Measurements from ENCODE around the gene IQCN. TPM values are rescaled to one million over a fixed set of nuclear protein-coding genes. Genes with fewer than 3 reads are reported as not detected.
A peak's percentile ranks its signal among the peaks of the same experiment; 100 is the strongest.

Gene IQCN
- total RNA-seq, 1 donor from 2014 or later, result 2.4 TPM

DNA sequence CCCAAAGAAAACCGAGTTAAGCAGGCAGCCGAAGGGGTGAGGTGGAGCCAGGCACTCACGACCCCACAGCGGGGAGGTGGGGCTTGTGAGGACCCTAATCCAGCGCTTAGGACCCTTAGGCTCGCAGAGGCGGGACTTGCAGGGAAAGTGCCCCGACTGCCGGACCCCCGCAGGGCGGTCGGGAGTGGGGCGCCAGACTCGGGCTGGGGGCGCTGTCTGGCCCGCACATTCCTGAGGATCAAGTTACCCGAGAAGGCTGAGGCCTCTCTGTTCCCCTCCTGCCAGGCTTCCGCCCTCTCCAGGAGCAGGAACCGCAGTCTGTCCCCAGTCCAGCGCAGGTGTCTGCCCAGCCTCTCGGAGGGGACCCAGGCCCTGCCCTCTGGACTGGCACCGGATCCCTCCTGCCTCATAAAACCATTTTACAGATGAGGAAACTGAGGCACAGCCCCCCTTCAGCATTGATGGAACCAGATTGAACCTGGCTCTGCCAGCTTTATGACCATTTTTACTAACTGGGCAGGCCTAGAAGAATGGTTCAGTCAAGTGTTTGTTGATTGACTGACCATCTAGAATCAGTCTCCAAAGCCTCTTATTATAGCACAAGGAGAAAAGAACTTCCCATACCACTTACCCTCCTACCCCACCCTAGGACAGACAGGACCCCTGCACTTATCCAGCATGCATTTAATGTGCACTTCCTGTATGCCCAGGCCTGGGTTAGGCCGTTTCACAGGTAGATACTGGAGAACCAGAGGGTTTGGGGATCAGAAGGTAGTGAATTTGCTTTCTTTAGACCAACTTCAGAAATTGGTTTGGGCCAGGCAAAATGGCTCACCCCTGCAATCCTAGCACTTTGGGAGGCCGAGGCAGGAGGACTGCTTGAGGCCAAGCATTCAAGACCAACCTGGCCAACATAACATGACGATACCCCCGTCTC, 13.9 kb upstream of the IQCN start:
- DNase-seq (ENCODE audit: low spot score), result peak; percentile 71

DNA sequence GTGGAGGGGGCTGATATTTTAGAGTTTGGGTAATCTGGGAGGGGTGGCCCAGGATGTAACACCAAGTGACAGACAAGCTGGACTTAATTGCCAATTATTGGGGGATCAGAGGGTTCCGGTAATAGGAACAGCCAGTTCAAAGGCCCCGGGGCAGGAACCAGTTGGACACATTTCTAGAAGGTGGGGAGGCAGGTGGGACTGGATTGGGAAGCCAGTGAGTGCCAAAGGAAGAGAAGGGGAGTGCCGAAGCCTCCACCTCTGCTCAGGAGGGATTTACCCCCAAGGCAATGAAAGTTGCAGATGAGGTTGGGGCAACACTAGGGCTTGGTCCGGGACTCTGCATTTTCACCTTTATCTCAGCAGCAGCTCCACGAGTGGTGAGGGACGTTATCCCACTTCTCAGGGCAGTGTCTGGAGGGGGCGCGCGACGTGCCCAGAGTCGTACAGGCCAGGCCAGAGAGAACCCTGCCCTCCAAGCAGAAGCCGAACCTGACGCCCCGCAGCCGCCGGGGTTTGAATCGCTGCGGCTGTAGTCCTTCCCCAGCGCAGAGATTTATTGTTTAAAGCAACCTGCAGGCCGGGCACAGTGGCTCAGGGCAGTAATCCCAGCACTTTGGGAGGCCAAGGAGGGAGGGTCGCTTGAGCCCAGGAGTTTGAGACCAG, 12.9 kb upstream of the IQCN start:
- DNase-seq (ENCODE audit: low spot score), result no peak

DNA sequence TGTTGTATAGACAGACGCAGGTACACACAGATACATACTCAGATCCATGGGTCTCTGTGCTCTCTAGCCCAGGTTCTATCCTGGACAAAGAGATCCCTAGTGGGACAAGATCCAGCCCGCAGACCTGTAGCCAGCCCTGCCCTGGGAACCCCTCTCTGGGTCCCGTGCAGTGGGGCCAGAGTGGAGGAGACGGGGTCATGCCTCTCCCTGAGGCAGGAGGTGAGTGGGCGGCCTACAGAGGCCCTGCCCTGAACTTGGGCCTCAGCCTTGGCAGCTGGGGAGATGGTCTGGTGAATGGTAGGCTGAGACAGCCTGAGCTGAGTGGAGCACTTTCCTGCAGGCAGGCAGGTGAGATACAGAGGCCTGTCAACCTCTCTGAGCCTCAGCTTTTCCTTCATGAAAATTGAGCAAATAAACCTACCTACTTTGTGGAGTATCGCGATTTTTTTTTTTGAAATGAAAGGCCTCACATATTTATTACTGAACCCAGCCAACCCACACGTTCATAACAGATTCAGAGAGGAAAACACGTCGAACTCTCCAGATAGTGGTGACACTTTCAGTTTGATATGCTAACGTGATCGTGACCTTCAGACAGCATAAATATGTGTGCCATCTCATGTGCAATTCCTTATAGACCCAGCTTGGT, 10.6 kb upstream of the IQCN start:
- no peak for DNase-seq (ENCODE audit: low spot score)

DNA sequence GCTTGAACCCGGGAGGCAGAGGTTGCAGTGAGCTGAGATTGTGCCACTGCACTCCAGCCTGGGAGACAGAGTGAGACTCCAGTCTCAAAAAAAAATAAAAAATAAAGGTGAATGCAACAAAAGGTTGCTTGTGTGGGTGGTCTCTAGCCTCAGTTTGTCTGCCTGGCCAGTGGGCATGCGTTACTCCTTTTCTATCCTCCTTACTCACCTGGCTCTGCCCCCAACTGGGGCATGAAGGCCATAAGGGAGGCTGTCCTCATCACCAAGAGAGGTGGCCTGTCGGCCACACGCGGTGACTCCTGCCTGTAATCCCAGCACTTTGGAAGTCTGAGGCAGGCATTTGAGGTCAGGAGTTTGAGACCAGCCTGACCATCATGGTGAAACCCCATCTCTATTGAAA, 9.1 kb upstream of the IQCN start:
- DNase-seq (ENCODE audit: low spot score), result no peak

DNA sequence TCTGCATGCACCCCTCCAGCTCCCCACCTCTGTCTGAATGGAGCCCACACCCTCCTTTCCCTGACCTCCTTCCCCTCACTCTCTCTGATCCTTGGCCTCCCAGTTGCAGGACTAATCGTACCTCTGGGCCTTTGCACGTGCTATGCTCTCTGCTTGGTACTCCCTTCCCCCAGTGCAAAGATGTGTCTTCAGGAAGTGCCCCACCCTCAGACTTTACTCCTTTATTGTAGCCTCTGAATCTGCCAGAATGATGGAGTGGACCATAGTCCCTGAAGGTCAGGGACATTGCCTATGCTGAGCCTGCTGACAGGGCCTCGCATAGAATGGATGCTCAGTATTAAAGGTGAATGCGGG, 8.5 kb upstream of the IQCN start:
- no peak for DNase-seq (ENCODE audit: low spot score)

DNA sequence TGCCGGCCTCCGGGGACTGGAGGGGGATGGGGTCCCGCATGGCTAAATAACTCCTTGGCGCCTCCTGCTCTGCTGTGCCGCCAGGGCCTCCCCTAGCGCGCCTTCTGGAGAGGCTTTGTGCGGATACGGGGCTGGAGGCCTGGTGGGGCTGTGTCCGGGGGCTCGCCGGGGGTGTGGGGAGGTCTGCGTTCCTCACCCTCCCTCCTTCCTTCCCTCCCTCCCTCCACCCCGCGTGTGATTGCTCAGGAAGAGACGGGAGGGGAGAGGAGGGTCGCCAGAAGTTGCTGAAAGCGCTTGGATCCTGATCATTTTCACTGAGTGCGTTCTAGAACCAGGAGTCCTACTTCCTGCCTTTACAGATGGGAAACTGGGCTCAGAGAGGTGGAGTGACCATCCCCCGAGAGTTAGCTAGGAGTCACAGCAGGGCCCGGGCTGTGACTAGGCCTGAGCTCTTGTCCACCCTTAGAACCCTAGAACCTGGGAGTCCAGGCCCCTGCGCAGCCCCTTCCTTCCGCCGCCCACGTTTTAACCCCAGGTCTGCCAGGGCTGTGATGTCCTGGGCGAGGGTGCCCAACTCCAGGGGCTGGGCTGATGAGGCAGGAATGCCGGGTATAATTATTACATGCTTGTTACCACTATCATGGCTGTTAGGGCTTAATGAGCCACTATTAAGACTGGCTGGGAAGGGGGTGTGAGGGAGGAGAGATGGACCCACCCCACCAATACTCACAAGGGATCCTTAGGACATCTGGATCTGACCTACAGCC, 8.0 kb upstream of the IQCN start:
- peak; percentile 96 for DNase-seq (ENCODE audit: low spot score)

DNA sequence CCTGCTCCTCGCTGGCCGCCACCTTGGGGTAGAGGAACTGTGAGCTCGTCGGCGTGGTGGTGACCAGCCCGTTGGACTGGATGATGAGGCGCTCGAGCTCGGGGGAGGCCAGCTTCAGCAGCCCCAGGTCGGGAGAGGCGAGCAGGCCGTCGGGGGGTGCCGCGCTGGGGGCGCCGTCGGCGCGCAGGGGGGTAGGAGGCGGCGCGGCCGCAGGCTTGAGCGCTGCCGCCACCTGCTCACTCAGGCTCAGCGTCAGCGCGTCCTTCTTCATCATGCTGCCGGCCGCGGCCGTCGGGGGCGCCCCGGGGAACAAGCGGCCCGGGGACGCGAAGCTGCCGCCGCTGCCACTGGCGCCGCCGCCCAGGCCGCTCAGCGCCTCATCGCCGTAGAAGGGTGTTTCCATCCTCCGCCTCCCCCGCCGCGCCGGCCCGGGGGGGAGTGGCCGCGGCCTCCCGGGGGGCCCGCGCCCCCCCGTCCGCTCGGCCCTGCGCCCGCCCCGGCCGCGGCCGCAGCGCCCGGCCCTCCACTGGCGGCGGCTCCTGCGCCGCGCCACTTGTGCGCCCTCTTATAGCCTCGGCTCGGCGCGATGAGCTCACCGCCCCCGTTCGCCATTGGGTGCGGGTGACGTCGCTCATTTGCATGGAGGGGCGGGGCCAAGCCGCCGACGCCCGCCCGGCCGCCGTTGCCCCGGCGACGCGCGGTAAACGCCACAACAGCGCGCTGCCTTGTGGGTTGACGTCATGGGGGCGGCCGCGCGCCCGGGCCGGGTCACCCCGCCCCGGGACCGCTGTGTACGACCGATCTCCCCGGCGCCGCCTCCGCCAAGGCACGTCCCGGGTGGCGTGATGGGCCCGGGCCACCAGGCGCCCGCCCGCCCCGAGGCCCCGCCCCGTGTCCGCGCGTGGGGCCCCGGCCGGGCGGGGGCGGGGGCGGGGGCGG, 7.1 kb upstream of the IQCN start, which contains the start of gene JUND:
TSS of gene JUND (minus strand) at position 541 of the 939 bp plus-strand sequence. CDS start at position 403, 138 bp downstream.
- peak; percentile 99 for DNase-seq (ENCODE audit: low spot score)

DNA sequence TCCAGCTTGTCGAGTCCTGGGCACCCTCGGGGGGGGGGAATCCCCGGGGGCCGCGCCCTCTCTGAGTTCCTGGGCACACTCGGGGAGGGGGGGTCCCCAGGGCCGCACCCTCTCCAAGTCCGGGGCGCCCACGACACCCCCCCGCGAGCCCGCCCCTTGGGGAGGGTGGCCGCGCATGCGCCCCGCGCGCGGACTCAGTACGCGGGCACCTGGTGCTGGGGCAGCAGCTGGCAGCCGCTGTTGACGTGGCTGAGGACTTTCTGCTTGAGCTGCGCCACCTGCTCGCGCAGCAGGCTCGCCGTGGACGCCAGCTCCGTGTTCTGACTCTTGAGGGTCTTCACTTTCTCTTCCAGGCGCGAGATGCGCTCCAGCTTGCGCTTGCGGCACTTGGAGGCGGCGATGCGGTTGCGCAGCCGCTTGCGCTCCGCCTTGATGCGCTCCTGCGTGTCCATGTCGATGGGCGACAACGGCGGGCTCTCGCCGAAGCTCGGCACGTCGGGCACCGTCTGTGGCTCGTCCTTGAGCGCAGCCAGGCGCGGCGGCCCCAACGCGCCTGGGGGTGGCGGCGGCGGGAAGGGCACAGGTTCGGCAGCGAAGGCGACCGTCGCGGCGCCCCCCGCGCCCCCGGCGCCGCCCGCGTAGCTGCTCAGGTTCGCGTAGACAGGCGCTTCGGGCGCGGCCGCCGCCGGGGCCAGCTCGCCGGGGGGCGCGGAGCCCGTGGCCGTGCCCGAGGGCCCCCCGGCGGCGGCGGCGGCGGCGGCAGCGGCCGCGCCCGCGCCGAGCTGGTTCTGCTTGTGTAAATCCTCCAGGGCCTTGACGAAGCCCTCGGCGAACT, 6.2 kb upstream of the IQCN start:
- peak; percentile 88 for DNase-seq (ENCODE audit: low spot score)

DNA sequence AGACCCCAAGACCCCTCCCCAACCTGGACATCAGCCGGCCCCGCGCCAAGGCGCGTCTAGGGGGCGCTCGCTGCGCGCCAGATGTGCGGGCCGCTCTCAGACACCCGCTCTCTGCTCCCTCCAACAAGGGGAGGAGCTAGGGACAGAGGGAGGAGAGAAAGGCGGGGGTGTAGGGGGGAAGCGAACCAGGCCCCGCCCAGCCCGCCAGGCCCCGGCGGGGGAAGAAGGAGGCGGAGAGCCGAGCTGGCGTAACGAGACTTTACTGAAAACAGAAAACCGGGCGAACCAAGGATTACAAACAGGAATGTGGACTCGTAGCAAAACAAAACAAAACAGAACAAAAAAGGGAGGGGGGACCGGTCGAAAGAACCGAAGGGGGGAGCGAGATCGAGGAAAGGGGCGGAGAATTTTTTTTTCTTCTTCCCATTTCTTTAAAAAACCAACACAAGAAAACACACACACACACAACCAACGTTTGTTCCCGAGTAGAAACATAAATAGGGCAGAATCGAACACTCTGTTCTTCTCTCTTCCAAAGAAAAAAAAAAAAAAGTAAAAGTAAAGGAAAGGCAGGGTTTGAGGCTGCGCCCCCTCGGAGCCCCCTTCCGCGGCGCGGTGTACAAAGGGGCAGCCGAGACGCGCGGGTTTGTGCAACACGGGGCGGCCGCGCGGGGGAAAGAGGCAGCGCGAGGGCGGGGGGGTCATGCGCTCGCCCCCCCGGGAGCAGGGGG, 5.4 kb upstream of the IQCN start:
- peak; percentile 98 for DNase-seq (ENCODE audit: low spot score)

DNA sequence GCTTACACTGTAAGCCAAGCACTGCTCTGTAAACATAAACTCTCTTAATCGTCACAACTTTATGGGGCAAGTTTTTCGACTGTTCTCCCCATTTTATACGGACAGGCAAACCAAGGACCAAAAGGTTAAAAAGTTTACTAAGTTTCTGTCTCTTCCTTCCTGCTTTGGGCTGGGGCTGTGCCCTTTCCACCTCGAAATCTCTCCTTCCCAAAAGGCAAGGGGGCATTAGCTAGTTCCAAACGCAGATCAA, 4.9 kb upstream of the IQCN start:
- DNase-seq (ENCODE audit: low spot score), result no peak

DNA sequence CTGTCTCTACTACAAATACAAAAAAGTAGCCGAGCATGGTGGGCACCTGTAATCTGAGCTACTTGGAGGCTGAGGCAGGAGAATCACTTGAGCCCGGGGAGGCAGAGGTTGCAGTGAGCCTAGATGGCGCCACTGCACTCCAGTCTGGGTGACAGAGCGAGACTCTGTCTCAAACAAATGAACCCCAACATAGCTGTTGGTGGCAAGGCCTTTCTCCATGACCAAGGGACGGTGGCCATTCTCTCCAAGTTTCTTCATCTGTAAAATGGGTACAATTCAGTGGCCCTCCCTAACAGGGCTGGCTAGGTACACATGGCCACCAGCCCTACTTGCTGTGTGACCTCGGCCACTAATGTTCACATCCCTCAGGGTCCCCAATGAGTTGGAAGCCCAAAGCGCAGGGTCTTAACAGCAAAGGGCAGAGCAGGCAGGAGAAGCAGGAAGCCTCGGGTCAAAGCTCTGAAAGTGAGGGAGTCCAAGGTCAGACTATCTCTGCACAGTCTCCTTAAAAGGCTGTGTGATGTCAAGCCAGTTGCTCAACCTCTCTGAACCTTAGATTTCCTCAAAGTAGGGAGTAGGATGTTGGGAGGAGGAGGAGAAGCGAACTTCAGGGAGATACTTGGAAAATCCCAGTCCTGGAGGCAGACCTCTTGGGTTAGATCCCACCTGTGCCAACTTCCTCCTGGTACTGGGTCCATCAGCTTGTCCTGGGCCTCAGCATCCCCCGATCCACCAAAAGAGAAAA, 4.4 kb upstream of the IQCN start:
- peak; percentile 64 for DNase-seq (ENCODE audit: low spot score)

DNA sequence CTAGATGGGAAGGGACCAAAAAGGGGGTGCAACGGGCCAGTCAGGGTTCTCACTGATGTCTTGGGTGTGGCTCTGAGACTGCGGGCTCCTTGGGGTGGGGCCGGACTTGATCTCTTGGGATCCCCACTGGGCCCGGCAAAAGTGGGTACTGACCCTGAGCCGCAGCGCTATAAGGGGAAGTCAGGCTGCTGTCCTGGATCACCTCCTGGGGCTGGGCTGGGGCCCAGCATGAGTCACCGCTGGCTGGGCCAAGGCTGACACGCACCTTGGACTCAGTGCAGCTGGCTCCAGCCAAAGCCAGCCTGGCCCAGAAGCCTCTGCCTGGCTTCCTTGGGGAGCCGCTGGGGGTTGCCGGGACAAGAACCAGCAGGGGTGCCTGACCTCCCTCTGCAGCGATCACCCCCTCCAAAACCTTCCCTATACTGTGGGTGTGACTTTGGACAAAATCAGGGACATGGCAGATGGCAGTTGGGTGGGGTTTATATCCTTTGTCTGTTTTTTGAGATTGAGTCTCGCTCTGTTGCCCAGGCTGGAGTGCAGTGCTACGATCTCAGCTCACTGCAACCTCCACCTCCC, 617 bp upstream of the IQCN start:
- peak; percentile 86 for DNase-seq (ENCODE audit: low spot score)

DNA sequence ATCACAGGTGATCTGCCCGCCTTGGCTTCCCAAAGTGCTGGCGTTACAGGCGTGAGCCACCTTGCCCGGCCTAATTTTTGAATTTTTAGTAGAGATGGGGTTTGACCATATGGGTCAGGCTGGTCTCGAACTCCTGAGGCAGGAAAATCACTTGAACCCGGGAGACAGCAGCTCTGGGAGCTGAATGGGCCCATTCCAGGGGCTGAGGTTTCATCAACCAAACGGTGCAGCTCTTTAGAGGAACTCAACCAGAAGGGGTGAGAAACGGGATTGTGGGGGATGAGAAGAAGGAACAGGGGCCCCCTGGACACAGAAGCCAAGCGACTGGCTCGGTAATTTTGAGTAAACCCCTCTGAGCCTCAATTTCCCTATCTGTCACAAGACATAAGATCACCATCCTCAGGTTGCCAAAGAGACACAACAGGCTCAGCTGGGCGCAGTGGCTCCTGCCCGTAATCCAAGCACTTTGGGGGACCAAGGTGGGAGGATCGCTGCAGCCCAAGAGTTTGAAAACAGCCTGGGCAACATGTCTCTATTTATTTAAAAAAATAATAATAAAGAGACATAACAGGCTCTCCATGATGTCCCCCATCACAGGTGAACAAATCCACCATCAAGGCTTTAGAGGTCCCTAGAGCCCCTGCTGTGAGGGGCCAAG, 562 bp downstream of the IQCN start:
- DNase-seq (ENCODE audit: low spot score), result no peak

DNA sequence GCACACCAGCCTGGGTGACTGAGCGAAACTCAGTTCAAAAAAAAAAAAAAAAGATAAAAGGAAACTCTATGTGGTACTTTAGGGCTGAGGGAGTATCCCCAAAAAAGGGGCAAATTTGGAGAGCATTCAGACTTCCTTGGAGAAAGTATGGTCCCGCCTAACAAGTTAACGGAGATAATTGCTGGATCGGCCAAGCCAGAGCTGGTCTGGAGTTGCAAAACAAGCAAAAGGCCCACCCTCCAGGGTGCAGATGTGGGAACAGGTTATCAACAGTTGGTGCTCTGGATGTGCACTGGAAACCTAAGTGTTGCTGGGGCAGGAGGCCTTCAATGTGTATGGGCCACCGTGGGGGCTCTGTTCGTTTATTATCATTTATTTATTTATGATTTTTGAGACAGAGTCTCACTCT, 2.8 kb downstream of the IQCN start:
- peak; percentile 53 for DNase-seq (ENCODE audit: low spot score)

DNA sequence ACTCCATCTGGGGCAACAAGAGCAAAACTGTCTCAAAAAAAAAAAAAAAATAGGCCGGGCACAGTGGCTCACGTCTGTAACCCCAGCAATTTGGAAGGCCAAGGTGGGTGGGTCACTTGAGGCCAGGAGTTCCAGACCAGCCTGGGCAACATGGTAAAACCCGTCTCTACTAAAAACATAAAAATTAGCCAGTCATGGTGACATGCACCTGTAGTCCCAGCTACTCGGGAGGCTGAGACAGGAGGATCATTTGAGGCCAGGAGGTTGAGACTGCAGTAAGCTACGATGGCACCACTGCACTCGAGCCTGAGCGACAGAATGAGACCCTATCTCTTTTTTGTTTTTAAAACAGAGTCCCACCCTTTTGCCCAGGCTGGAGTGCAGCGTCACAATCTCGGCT, 3.9 kb downstream of the IQCN start:
- no peak for DNase-seq (ENCODE audit: low spot score)

DNA sequence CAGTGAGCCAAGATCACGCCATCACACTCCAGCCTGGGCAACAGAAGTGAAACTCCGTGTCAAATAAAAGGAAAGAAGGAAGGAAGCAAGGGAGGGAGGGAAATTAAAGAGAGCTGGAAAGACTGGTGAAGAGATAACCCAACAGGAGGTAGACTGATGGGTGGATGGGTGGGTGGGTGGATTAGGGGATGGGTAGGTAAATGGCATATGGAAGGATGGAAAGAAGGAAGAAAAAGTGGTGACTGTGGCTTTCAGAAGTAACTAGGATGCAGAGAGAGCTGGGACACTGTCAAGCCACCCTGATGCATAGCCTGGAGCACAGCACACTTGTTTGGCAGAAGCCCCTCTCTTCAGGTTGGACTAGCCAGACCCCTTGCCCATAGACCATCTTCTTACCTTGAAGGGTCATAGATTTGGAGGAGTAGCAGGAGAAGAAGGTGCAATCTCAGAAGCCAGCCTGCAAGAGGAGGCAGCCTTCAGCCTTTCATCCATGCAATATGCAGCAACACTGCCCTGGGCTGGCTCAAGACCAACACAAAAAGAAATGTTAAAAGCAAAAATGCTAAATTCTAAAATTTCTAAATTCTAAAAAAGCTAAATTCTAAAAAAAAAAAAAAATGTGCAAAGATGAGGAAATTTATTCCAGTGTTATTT, 5.1 kb downstream of the IQCN start:
- no peak for DNase-seq (ENCODE audit: low spot score)

All from umbilical cord (tissue), 2 donors.